ENCODE measurements around the gene LPIN1.

GRCh38 chr2:11749646-11750349, 3.4 kb downstream of the LPIN1 start:
- TF ChIP-seq EZH2 (IDR thresholded peaks at IDR 0.05; ENCODE audit: borderline replicate concordance, low read depth, low read length, poor library complexity, severe bottlenecking) = no peak
- no peak for TF ChIP-seq CTCF (conservative IDR thresholded peaks at IDR 0.05; ENCODE audit: low read depth, low read length)
